ENCODE results near the gene CYP2E1.

- TF ChIP-seq ZNF384 (IDR thresholded peaks at IDR 0.05) (no peak), SUZ12 (IDR thresholded peaks at IDR 0.05) (no peak), ELF4 (IDR thresholded peaks at IDR 0.05) (no peak)
Observed at GRCh38 chr10:133567119-133567518, 40.0 kb downstream of the CYP2E1 start.

Measured in HEK293T (cell line).